ENCODE measurements around the gene TUBA8.

GRCh38 chr22:18146389-18146753 is 35.8 kb downstream of the TUBA8 start:
- TF ChIP-seq CTCF (IDR thresholded peaks at IDR 0.05) = no peak
- TF ChIP-seq POLR2A (IDR thresholded peaks at IDR 0.05) = no peak

Data from thyroid gland (tissue), 4 donors.